Caco-2 (cell line): Measurements from ENCODE around the gene LPCAT1. TPM values are rescaled to one million over a fixed set of nuclear protein-coding genes. Genes with fewer than 3 reads are reported as not detected.
"Not testable (repeated sequence)": the region's sequence is repeated elsewhere in the genome, so short reads cannot be mapped to it uniquely, and the experiment has no call there.

Experiments
- BruUV-seq: library from RNA; stranded (reverse); fragments of 400-500 nt; replicated peaks from 2 replicates; lab custom pipeline; 2021; lab: Mats Ljungman, UMichigan
- CTCF ChIA-PET: fragments of 300-600 bp; sonication (Branson Sonifier 250); formaldehyde crosslinking; loops from one replicate; lab custom pipeline; 2022; ENCODE audit warnings: antibody characterized with exemption; lab: Charles Lee
- POLR2A ChIA-PET: fragments of 300-600 bp; sonication (Branson Sonifier 250); formaldehyde crosslinking; loops from one replicate; lab custom pipeline; 2022; ENCODE audit warnings: antibody characterized with exemption; lab: Charles Lee
- DNase-seq, 2 experiments: peaks; one replicate each; pipeline versions ENCODE4 v3.0.0 to v3.0.0-alpha.2; 2020 to 2022
- H3K27me3 ChIP-seq: replicated peaks from 2 replicates; pipeline ENCODE4 v1.6.0; 2011; ENCODE audit warnings: low read length; ENCODE audit not compliant: control insufficient read depth, insufficient read depth
- H3K36me3 ChIP-seq: 2 replicates; pipeline ENCODE4 v1.5.1; 2011; ENCODE audit warnings: low read length; ENCODE audit not compliant: control insufficient read depth, insufficient read depth
- H3K4me1 ChIP-seq: fragments of 250-450 bp; sonication (Bioruptor Pico); 2 replicates; pipeline ENCODE4 v1.5.1; 2020; ENCODE audit warnings: mild to moderate bottlenecking
- H3K4me3 ChIP-seq: 2 replicates; pipeline ENCODE4 v1.5.1; 2011; ENCODE audit warnings: low read depth, mild to moderate bottlenecking, control low read depth, low read length
- H3K9me3 ChIP-seq: fragments of 250-450 bp; sonication (Bioruptor Pico); 2 replicates; pipeline ENCODE4 v1.5.1; 2020; ENCODE audit warnings: mild to moderate bottlenecking, moderate library complexity
- H3K27ac Mint-ChIP-seq: one replicate; pipeline ENCODE4 v1.8.0; 2022; ENCODE audit warnings: mixed read lengths; ENCODE audit not compliant: unreplicated experiment
- H3K27me3 Mint-ChIP-seq: one replicate; pipeline ENCODE4 v1.8.0; 2022; ENCODE audit warnings: mixed read lengths; ENCODE audit not compliant: insufficient read depth, unreplicated experiment
- H3K36me3 Mint-ChIP-seq: one replicate; pipeline ENCODE4 v1.8.0; 2022; ENCODE audit warnings: mild to moderate bottlenecking, mixed read lengths; ENCODE audit not compliant: insufficient read depth, unreplicated experiment
- H3K4me1 Mint-ChIP-seq: one replicate; pipeline ENCODE4 v1.8.0; 2022; ENCODE audit warnings: low read depth, mixed read lengths; ENCODE audit not compliant: unreplicated experiment
- H3K4me3 Mint-ChIP-seq: one replicate; pipeline ENCODE4 v1.8.0; 2022; ENCODE audit warnings: mild to moderate bottlenecking, moderate library complexity, mixed read lengths; ENCODE audit not compliant: unreplicated experiment
- H3K9me3 Mint-ChIP-seq: one replicate; pipeline ENCODE4 v1.8.0; 2022; ENCODE audit warnings: mixed read lengths; ENCODE audit not compliant: unreplicated experiment
- CTCF ChIP-seq, 2 experiments: fragments of 200-600 bp in 1 of 2; IDR thresholded peaks; 1 replicate in 1 of 2; 2 replicates in 1 of 2; pipeline versions ENCODE4 v1.5.1 to v1.8.0; 2011 to 2022; ENCODE audit warnings: antibody characterized with exemption in 1 of 2, control low read depth in 1 of 2, inconsistent platforms in 1 of 2, low read depth in 1 of 2, low read length in 1 of 2, mild to moderate bottlenecking in 1 of 2, moderate library complexity in 1 of 2; ENCODE audit not compliant: insufficient read depth in 1 of 2, severe bottlenecking in 1 of 2, unreplicated experiment in 1 of 2
- intact Hi-C: fragments of 100-400 bp; cut with micrococcal nuclease; formaldehyde crosslinking; loops from one replicate; pipeline ENCODE4 v1.10.0; 2022; ENCODE audit not compliant: unreplicated experiment
- total RNA-seq: library from RNA; stranded (reverse); gene quantifications from 2 replicates; pipeline ENCODE4 v1.2.3, GENCODE V29; 2022

Gene LPCAT1
- total RNA-seq, 1 experiment from 2014 or later: 52.8 TPM

- Mint-ChIP-seq H3K4me3 (peak overlapping the region; percentile 47), H3K27me3 (no peaks in the 10 kb centered on the region), H3K36me3 (peaks cover 18% of the 10 kb centered on the region), H3K9me3 (peaks cover 9% of the 10 kb centered on the region), H3K4me1 (peaks cover 16% of the 10 kb centered on the region), H3K27ac (peak overlapping the region; percentile 95)
- Histone ChIP-seq H3K4me3 (no peak overlapping the region), H3K36me3 (no peaks in the 10 kb centered on the region), H3K27me3 (no peaks in the 10 kb centered on the region), H3K4me1 (peaks cover 13% of the 10 kb centered on the region), H3K9me3 (no peaks in the 10 kb centered on the region)
- no peak for TF ChIP-seq CTCF (IDR thresholded peaks at IDR 0.05; ENCODE audit: insufficient read depth in 1 of 2, low read depth in 1 of 2, low read length in 1 of 2, severe bottlenecking in 1 of 2, unreplicated experiment in 1 of 2)
- no TSS peak for BruUV-seq
- intact Hi-C loops: no loop called here
- CTCF ChIA-PET: no interaction called here
- POLR2A ChIA-PET: no interaction called here
- DNase-seq: peak; percentile 57 to 59
Measured at GRCh38 chr5:1568201-1568979, 44.6 kb upstream of the LPCAT1 start.

DNA sequence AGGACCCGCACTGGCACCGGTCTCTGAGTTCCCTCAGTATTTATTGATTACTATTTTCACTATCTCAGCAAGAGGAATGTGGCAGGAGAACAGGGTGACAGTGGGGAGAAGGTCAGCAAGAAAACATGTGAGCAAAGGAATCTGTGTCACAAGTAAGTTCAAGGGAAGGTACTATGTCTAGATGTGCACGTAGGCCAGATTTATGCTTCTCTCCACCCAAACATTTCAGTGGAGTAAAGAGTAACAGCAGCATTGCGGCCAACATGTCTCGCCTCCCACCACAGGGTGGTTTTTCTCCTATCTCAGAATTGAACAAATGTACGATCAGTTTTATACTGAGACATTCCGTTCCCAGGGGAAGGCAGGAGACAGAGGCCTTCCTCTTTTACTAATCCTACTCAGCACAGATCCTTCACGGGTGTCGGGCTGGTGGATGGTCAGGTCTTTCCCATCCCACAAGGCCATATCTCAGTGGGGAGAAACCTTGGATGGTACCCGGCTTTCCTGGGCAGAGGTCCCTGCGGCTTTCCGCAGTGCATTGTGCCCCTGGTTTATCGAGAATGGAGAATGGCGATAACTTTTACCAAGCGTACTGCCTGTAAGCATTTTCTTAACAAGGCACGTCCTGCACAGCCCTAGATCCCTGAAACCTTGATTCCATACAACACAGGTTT, 43.9 kb upstream of the LPCAT1 start:
- BruUV-seq, H3K9me3 ChIP-seq, H3K27me3 Mint-ChIP-seq, DNase-seq, H3K4me3 ChIP-seq, H3K27me3 ChIP-seq, intact Hi-C loops, POLR2A ChIA-PET, CTCF ChIA-PET, H3K9me3 Mint-ChIP-seq, H3K36me3 ChIP-seq: not testable (repeated sequence)
- H3K4me1 ChIP-seq: peaks cover 13% of the 10 kb centered on the region
- H3K4me3 Mint-ChIP-seq: peak overlapping the region; percentile 47
- peaks cover 18% of the 10 kb centered on the region for H3K36me3 Mint-ChIP-seq
- H3K27ac Mint-ChIP-seq: peak overlapping the region; percentile 95
- H3K4me1 Mint-ChIP-seq: peaks cover 15% of the 10 kb centered on the region

- Mint-ChIP-seq H3K4me3 (no peak overlapping the region), H3K36me3 (peaks cover 15% of the 10 kb centered on the region), H3K4me1 (peaks cover 15% of the 10 kb centered on the region), H3K27ac (no peak overlapping the region), H3K27me3 (no peaks in the 10 kb centered on the region), H3K9me3 (peaks cover 9% of the 10 kb centered on the region)
- H3K4me1 ChIP-seq: peaks cover 13% of the 10 kb centered on the region
- TF ChIP-seq CTCF (IDR thresholded peaks at IDR 0.05; ENCODE audit: insufficient read depth in 1 of 2, low read depth in 1 of 2, low read length in 1 of 2, severe bottlenecking in 1 of 2, unreplicated experiment in 1 of 2): no peak
- no peaks in the 10 kb centered on the region for H3K9me3 ChIP-seq
- intact Hi-C loops: no loop called here
- no peak overlapping the region for H3K4me3 ChIP-seq
- ChIA-PET CTCF (no interaction called here), POLR2A (no interaction called here)
- no peak for DNase-seq
- BruUV-seq: no TSS peak
- H3K27me3 ChIP-seq: no peaks in the 10 kb centered on the region
- no peaks in the 10 kb centered on the region for H3K36me3 ChIP-seq
Measured at GRCh38 chr5:1565737-1566734, 42.3 kb upstream of the LPCAT1 start.
